ENCODE measurements around the gene PPP2R3A.
A peak's percentile ranks its signal among the peaks of the same experiment; 100 is the strongest.

PPP2R3A gene

DNA sequence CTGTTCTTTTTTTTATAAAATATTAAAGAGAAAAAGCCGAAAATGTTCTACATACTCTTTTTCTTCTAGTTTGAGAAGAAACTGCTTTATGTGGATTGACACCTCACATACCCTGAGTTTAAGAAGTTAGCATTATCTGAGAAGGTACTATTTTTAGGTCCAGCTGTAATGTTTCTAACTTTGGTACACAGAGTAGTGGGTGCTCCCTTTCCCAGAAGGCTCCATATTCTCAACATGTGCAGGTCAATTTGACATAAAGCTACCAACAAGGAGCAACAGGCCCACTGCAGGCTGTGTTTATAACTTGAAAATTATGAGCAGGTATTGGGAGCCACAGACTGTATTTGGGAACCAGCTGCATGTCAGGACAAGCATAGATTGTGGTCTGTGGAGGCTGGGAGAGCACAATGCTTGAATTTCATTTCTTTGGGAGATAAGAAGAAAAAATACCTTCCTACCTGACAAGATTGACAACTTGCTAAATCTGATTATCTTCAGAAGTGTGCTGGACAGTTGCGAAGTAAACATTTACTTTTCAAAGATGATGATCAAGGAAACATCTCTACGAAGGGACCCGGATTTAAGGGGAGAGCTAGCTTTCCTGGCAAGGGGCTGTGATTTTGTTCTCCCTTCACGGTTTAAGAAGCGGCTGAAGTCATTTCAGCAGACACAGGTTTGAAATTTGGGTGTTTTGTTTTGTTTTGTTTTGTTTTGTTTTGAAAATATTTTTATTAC is 57.2 kb downstream of the PPP2R3A start:
- no peak for DNase-seq (ENCODE audit: low read depth in 2 of 3, low spot score in 1 of 3)

DNA sequence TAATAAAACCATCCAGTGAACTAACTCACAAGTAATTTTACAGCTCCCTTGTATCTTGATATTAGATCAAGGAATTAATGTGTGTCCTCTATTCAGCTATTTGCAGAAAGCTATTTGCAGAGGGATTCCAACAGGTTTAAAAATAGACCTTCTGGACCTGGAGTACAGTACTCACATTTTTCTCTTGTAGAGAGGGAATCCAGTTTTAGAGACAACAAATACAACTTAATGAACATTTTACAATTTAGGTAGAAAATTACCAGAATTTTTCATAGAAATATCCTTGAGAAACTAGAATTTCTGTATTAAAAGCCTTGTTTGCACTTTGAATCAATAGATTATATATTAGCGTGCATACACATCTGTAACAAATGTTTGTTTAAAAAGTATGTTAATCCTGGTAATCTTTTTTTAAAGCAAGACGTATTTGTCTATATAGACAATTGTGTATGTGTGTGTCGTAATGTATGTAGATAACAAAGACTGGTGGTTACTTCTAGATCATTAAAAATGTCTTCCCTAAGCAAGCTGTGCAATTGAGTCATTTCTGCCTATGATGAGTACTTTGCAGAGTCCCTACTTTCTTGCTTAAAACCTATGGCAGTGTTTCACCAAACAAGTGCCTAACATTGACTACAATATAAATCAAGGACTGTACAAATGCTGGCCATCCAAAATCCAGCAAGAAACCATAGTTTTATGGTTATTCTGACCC is 57.9 kb downstream of the PPP2R3A start:
- DNase-seq (ENCODE audit: low read depth in 2 of 3, low spot score in 1 of 3), result no peak

DNA sequence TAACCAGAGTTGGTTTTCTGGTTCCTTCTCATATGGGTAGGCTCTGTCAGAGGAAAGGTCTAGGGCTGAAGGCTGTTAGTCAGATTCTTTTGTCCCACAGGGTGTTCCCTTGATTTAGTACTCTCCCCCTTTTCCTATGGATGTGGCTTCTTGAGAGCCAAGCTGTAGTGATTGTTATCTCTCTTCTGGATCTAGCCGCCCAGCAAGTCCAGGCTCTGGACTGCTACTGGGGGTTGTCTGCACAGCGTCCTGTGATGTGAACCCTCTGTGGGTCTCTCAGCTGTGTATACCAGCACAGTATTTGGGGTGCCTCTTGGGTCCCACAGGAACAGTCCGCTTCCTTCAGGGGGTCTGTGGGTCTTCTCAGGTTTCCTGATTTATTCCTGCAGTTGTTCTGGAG is 70.8 kb downstream of the PPP2R3A start:
- no peak for DNase-seq (ENCODE audit: low read depth in 2 of 3, low spot score in 1 of 3)

DNA sequence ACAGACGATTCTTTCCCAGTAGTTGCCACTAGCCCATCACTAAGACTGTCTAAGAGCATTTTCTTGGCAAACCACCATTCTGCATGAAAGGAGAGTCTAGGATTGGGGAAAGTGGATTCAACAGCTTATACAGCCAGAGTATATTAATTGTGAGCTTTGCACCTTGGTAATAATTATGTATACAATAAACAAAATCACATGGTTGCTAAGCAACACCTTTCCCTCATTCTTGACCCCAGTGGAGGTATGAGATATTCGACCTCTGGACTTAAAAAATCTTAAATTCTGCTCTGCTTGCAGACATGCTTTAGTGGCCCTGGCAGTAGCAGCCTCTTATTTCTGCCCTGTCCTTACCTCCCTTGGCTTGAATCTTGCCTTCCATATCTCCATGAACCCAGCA is 73.1 kb downstream of the PPP2R3A start:
- no peak for DNase-seq (ENCODE audit: low read depth in 2 of 3, low spot score in 1 of 3)

DNA sequence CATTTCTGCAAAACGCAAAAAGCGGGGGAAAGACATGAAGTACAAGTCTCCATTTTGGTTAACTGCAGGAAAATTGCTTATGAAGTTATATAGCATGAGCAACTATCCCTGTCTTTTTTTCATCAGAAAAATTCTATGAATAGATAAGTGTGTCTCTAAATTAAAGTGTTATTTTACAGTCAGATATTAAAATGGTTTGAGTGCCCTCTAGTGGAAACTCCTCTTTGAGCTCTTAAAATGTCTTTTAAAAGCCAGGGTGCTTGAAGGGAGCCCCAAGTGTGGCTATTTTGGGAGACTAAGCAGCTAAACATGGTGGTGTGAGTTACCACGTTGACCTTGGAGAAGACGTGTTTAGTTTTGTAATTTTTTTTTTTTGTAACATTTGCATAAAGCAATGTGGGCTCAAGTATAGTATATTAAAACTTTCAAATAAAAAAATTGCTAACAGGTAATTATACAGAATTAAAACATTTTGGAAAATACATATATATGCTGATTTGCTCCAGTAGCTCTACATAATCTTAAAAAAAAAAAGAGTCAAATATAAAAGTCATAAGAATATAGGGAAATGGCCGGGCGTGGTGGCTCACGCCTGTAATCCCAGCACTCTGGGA is 77.2 kb downstream of the PPP2R3A start:
- DNase-seq (ENCODE audit: low read depth in 2 of 3, low spot score in 1 of 3), result peak in 1 of 3 donors; percentile 8

DNA sequence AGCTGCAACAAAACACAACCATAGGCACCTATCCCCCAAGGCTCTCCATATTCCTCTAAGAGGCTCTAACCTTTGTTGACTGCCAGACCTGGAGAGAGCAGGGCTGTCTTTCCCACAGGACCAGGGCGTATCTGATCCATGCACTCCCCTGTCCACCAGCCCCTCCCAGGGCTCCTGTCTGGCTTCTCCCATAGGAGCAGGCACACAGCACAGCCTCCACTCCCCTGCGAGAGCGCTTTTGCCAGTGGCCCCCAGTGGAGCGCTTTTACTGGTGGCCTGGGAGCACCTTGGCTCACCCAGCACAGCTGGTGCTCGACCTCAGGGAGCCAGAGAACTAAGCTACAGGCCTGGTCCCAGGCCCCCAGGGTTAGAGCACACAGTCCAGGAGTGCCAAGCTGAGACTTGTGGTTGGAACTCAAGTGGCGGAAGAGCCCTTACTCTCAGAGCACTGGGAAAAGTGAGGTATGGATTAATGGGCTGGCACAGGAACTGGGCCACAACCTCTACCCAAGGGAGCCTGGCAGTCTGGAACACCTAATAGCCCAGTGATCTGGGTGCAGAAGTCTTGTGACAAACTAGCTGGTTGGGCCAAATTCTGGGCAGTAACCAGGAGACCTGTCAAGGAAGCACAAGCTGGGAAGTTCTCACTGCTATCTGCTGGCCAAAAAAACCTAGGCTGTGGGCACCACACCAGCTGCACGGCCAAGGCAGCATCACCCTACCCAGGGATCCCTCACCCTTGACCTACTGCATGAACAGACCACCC is 79.6 kb downstream of the PPP2R3A start:
- no peak for DNase-seq (ENCODE audit: low read depth in 2 of 3, low spot score in 1 of 3)

DNA sequence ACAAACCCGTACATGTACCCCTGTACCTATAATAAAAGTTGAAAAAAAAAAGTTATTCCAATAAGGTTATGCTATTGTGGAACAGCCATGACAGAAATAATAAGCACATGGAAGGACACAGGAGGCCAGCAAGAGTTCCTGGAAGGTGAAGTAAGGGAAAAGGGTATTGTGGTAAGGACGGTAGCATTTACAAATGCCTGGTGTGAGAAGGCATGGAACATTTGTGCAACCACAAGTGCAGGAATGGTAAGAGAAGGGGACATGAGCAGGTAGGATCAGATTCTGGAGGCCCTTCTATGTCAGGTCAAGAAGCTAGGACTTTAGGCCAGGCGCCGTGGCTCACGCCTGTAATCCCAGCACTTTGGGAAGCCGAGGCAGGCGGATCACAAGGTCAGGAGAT is 82.5 kb downstream of the PPP2R3A start:
- no peak for DNase-seq (ENCODE audit: low read depth in 2 of 3, low spot score in 1 of 3)

DNA sequence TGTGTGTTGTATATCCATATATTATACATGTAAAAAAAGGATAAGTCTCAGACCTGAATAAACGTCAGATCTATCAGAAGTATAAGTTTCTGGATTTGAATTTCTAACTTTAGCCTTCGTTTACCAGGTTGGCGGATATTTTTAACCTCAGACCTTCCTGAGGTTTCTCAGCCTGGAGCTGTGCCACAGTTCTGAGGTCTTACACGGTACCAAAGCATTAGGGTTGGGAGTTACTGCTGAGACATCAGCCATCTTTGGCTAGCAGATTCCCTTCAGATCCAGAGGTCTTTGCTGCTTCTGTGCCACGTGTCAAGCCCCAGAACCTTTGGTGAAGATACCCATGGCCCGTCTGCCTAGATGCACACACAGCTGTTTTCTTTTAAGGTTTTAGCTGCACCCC is 84.7 kb downstream of the PPP2R3A start:
- DNase-seq (ENCODE audit: low read depth in 2 of 3, low spot score in 1 of 3), result no peak

DNA sequence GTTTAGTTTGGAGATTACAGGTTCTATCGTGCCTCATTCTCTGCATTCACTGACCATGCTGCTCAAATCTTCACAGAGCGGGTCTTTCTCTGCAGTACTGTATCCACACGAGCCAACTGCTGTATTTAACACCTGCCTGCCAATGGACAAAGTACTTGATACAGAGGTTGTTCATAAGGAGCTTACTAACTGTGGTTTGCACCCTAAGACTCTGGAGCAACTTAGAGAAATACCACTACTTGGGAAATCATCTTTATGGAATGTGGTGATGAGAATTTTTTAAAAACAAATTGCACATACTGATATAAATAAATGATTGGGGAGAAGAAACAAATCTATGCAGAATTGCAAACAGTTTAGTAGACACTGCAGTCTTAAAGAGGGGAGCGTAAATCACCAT is 90.0 kb downstream of the PPP2R3A start:
- no peak for DNase-seq (ENCODE audit: low read depth in 2 of 3, low spot score in 1 of 3)

DNA sequence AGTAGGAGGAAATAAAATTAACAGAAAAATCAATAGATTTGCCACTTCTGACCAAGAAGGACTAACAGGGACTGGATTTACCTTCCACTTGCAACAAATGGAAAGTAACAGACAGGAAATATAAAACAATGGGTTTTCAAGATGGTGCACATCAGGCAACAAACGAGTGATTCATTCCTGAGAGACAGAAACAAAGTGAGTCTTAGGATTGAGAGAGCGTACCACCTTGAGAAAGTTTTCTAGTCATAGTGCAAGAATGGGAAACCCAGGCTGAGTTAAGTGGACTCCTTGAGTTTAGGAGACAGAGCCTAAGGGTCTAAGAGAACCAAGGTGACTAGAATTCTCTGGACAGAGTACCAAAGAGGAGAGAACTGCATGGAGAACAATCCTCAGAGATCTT is 101.7 kb downstream of the PPP2R3A start:
- no peak for DNase-seq (ENCODE audit: low read depth in 2 of 3, low spot score in 1 of 3)

DNA sequence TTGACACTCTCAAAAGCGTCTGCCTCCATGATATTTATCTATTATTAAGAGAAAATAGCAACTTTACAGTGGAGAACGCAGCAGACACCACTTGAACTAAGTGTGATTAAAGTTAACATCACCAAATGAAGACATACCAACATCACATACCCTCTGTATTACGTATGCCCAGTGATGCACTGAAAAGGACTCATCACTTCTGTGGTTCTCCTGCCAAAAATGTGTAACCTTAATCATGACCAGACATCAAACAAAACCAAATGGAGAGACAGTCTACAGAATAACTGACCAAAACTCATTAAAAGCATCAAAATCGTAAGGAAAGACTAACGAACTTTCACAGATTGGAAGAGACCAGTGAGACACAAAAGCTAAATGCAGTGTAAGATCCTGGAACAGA is 103.2 kb downstream of the PPP2R3A start:
- no peak for DNase-seq (ENCODE audit: low read depth in 2 of 3, low spot score in 1 of 3)

DNA sequence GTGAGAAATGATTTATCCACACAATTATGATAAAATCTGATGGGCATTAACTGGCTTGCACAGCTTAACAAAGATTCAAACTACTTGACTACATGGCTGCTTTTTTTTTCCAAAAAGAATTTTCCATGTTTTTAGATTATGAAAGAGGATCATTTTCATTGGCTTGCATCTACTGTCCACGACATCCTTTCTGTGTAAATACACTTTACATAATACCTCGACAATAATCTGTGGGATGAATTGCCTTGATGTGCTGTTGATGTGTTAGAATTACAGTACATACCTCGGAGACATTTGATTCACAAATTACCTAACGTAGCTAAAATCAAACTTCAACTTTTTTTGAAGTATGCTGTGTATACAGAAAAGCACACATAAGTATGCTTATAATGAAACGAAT is 104.4 kb downstream of the PPP2R3A start:
- DNase-seq (ENCODE audit: low read depth in 2 of 3, low spot score in 1 of 3), result no peak

DNA sequence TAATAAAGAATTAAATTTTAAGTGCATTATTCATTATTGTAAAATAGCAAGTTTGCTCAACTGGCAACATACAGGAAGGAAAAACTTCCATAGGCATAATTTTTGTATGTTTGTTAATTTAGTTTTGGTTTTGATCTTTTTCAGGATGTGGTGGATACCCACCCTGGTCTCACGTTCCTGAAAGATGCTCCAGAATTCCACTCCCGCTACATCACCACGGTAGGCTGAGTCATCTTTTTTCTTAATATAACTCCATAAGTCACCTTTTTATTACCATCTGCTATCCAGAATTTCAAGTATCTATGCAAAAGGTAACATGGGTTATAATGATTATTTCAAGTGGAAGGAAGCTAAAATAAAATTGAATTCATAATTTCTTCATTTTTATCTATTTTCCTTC is 104.8 kb downstream of the PPP2R3A start:
- no peak for DNase-seq (ENCODE audit: low read depth in 2 of 3, low spot score in 1 of 3)

DNA sequence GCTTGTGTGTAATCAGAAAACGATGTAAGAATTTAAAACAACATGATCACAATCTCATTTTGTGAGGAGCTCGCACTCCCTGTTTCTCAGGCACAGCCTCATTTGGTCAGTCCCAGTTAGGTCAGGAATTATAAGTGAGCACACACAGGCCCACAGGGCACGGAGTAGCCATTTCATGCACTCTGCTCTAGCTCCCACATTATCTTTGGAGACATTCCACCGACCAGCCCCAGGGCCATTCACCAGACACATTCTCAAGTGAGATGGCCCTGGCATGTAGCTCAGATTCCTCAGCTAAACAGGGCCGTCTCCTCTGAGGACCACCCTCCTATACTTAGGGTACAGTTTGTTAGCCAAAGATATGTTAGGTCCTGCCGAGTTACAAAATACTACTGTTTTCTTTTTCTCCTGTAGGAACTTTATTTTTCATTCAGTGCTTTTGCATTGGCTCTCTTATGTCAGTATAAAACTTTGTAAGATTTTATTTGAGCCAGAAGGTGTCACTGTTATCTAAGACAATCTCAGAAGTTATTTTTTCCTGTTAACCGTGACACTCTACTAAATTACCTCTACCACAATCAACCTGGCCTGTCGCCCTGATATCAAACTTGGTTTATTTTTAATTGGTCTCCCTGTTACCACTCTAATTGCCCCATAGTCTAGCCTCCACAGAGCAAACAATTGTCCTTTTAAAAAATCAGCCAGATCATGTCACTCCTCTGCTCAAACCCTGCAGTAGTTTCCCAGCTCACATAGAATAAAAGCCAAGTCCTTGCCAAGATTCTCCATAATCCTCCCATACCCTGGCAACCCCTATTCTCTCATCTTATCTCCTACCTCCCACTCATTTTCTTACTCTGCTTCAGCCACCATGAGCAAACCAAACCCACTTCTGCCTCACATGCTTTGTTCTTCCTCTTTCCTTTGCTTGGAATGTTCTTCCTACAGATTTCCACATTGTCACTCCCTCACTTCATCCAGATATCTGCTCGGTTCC is 105.7 kb downstream of the PPP2R3A start:
- DNase-seq (ENCODE audit: low read depth in 2 of 3, low spot score in 1 of 3), result no peak

DNA sequence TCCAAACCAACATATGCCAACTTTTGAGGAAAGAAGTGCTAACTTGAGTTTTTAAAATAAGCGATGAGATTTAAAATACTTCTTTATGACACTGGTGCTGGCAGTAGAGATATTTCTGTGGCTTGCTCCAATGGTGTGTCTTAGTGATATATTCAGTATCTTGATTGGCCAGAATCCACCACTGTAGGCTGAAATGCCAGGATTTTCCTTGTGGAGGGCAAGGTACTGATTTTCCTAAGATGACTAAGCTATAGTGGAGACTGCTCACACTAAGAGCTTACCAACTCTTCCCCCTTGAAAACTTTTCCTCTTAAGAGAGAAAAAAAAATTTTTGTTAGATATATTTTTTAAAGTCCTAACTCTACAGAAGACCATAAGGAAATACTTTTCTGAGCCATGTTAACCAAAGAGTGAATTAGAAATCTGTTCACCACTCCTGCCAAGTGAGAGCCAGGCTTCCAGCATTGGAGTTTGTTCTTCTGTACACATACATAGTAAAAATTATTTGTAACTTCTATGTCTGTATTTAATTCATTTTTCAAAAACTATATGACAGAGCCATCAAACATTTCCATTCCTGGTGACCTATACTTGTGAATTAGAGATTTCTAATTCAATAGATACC is 109.1 kb downstream of the PPP2R3A start:
- DNase-seq (ENCODE audit: low read depth in 2 of 3, low spot score in 1 of 3), result no peak

DNA sequence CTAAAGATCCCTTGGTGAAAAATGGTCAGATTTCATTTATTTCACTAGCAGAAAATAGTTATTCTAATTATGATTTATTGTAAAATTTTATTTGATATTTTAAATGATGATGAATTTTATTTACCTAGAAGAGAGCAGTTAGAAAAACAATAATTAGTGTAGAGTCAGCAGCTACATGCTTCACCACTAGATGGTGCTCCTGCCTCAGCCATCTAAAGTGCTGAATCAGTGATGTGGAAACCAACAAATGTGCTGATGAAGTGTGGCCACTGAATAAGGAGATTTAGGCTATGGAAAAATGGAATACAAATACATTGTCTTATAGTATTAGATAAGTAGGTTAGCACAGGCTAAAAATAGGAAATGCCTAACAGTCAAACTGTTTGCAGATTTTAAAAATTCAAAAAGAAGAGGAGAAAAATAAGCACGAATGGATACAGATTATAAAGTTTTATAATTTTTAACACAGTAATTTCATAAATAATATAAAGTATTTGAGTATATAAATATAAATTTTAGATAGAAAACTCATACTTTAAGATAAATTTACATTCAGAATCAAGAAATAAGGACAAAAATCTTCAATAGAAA is 109.8 kb downstream of the PPP2R3A start:
- DNase-seq (ENCODE audit: low read depth in 2 of 3, low spot score in 1 of 3), result peak; percentile 44 to 76 (median 45)

DNA sequence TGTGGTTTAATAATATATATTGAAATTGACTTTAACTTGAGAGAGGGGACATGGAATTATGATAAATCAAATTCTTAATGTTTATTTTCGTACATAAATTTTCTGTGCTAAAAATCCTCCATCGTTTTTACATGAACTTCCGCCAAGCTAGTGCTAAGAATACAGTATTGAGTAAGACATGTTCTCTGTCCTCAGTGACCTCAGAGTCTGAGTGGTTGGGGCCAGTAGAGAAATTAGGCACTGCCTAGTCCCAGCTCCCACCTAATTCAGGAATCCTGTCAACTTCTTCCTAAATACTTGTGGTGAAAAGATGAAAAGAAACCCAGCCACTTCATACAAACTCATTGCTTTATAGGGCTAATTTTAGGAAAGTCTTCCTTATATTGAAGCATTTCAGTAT is 110.3 kb downstream of the PPP2R3A start:
- no peak for DNase-seq (ENCODE audit: low read depth in 2 of 3, low spot score in 1 of 3)

DNA sequence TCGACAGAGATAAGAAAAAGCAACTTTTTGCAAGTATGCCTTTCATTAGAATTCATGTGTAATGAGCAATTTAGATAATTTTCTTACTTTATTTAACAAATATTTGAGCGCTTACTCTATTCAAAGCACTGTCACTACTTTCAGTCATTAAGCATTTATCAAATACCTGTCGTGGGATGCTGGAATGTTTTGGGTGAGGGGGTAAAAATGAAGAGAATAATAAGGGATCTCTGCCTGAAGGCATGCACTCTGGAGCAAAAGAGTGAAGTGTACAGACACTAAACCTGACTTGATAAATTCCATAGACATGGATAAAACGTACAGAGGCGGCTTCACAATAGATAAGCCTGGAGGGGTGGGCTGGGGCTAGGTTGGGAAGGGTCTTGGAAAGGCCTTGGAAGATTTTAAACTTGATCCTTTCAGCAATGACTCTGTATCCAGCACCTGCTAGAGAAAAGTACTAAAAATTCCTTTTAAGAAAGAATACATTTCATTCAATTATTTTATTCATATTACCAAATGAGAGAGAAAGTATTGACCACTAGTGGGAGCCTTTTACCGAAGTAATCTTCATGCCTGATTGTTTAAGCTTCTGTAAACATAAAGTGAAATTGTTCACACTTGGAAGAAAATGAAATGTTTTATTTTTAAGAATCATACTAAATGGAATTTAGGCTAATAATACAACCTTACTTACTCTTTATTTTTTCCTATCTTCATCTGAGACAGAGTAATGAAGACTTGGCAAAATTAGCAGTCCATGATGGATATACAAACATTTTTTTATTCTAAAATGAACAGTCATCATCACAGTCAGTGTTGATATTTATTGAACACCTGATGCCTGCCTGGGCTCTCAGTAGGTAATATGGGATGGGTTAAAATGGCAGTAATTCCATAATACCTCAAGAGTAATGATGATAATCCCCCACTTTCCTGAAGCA is 113.2 kb downstream of the PPP2R3A start:
- no peak for DNase-seq (ENCODE audit: low read depth in 2 of 3, low spot score in 1 of 3)

Data from stimulated activated CD4-positive, alpha-beta T cell treated with anti-CD3 and anti-CD28 coated beads, Interleukin-12 subunit alpha, Interleukin-12 subunit beta, amount 100 ng/mL, for 48 hours (primary cell).